Adipocyte (in vitro differentiated cells): ENCODE results near the gene GNL3L.
A peak's percentile ranks its signal among the peaks of the same experiment; 100 is the strongest.
"Not testable (repeated sequence)": the region's sequence is repeated elsewhere in the genome, so short reads cannot be mapped to it uniquely, and the experiment has no call there.

Source experiments
- DNase-seq: peaks from one replicate; pipeline ENCODE4 v3.0.0-alpha.2; 2015; ENCODE audit warnings: low read depth
- H3K27me3 ChIP-seq: replicated peaks from 2 replicates; pipeline ENCODE4 v1.7.0; 2013; ENCODE audit warnings: mild to moderate bottlenecking, low read length, moderate library complexity; ENCODE audit not compliant: control insufficient read depth, insufficient read depth
- H3K36me3 ChIP-seq: 2 replicates; pipeline ENCODE4 v1.7.0; 2013; ENCODE audit warnings: low read length, mild to moderate bottlenecking, moderate library complexity; ENCODE audit not compliant: control insufficient read depth, insufficient read depth, severe bottlenecking
- H3K4me1 ChIP-seq: 2 replicates; pipeline ENCODE4 v1.7.0; 2013; ENCODE audit warnings: mild to moderate bottlenecking, low read length, moderate library complexity; ENCODE audit not compliant: control insufficient read depth, insufficient read depth
- H3K4me3 ChIP-seq: 2 replicates; pipeline ENCODE4 v1.7.0; 2013; ENCODE audit warnings: mild to moderate bottlenecking, low read length, moderate library complexity
- H3K9ac ChIP-seq: 2 replicates; pipeline ENCODE4 v1.7.0; 2013; ENCODE audit warnings: mild to moderate bottlenecking, low read length, moderate library complexity
- H3K9me3 ChIP-seq: 2 replicates; pipeline ENCODE4 v1.7.0; 2013; ENCODE audit warnings: mild to moderate bottlenecking, low read length, moderate library complexity; ENCODE audit not compliant: control insufficient read depth

Gene GNL3L

GRCh38 chrX:54529552-54530356 lies at the start of gene GNL3L:
Gene GNL3L, plus strand, starts transcription at chrX:54530219. Its CDS starts 2,348 bp downstream, at chrX:54532567.
- H3K4me3 ChIP-seq: peak within 1 kb of the TSS; percentile 97
- H3K36me3 ChIP-seq: no peaks in the 10 kb centered on the region
- H3K4me1 ChIP-seq: peaks cover 17% of the 10 kb centered on the region
- no peaks in the 10 kb centered on the region for H3K27me3 ChIP-seq
- peak within 1 kb of the TSS; percentile 97 for H3K9ac ChIP-seq
- DNase-seq: peak; percentile 87
- peaks cover 4% of the 10 kb centered on the region for H3K9me3 ChIP-seq

GRCh38 chrX:54482839-54483593 lies 47.0 kb upstream of the GNL3L start:
- Histone ChIP-seq H3K9me3 (no peaks in the 10 kb centered on the region), H3K4me3 (no peak overlapping the region), H3K4me1 (peaks cover 33% of the 10 kb centered on the region), H3K36me3 (no peaks in the 10 kb centered on the region), H3K9ac (peak overlapping the region; percentile 48), H3K27me3 (peaks cover 13% of the 10 kb centered on the region)
- DNase-seq: no peak

GRCh38 chrX:54483946-54484345 lies 46.1 kb upstream of the GNL3L start:
- H3K27me3 ChIP-seq: peaks cover 8% of the 10 kb centered on the region
- no peak overlapping the region for H3K4me3 ChIP-seq
- no peaks in the 10 kb centered on the region for H3K36me3 ChIP-seq
- peak overlapping the region; percentile 48 for H3K9ac ChIP-seq
- H3K9me3 ChIP-seq: no peaks in the 10 kb centered on the region
- no peak for DNase-seq
- H3K4me1 ChIP-seq: peaks cover 32% of the 10 kb centered on the region

- Histone ChIP-seq H3K9ac (no peak overlapping the region), H3K9me3 (no peaks in the 10 kb centered on the region), H3K4me1 (peaks cover 27% of the 10 kb centered on the region), H3K27me3 (peaks cover 8% of the 10 kb centered on the region), H3K4me3 (no peak overlapping the region), H3K36me3 (no peaks in the 10 kb centered on the region)
- no peak for DNase-seq
Measured at GRCh38 chrX:54484666-54485065, 45.4 kb upstream of the GNL3L start.

GRCh38 chrX:54489819-54490218 lies 40.2 kb upstream of the GNL3L start:
- H3K27me3 ChIP-seq, H3K36me3 ChIP-seq, H3K9me3 ChIP-seq, DNase-seq, H3K4me3 ChIP-seq, H3K9ac ChIP-seq: not testable (repeated sequence)
- H3K4me1 ChIP-seq: peaks cover 29% of the 10 kb centered on the region

GRCh38 chrX:54492340-54492739 lies 37.7 kb upstream of the GNL3L start:
- Histone ChIP-seq H3K4me1 (peaks cover 29% of the 10 kb centered on the region), H3K36me3 (no peaks in the 10 kb centered on the region), H3K27me3 (peaks cover 4% of the 10 kb centered on the region), H3K4me3 (no peak overlapping the region), H3K9ac (peak overlapping the region; percentile 67), H3K9me3 (no peaks in the 10 kb centered on the region)
- DNase-seq: peak; percentile 73

GRCh38 chrX:54494166-54494988 lies 35.6 kb upstream of the GNL3L start:
- DNase-seq: no peak
- H3K27me3 ChIP-seq: peaks cover 4% of the 10 kb centered on the region

GRCh38 chrX:54494989-54495813 lies 34.8 kb upstream of the GNL3L start:
- H3K4me1 ChIP-seq: peaks cover 29% of the 10 kb centered on the region
- H3K4me3 ChIP-seq: peak overlapping the region; percentile 80
- H3K27me3 ChIP-seq: peaks cover 4% of the 10 kb centered on the region
- H3K9ac ChIP-seq: peak overlapping the region; percentile 87
- H3K9me3 ChIP-seq: no peaks in the 10 kb centered on the region
- H3K36me3 ChIP-seq: no peaks in the 10 kb centered on the region
- DNase-seq: peak; percentile 55

More at GRCh38 chrX:54494166-54494988, 35.6 kb upstream of the GNL3L start:
- Histone ChIP-seq H3K4me3 (peak overlapping the region; percentile 80), H3K36me3 (no peaks in the 10 kb centered on the region), H3K9me3 (no peaks in the 10 kb centered on the region), H3K4me1 (peaks cover 29% of the 10 kb centered on the region), H3K9ac (peak overlapping the region; percentile 87)

- Histone ChIP-seq H3K27me3 (peaks cover 8% of the 10 kb centered on the region), H3K36me3 (no peaks in the 10 kb centered on the region), H3K4me3 (peak within 1 kb of the TSS; percentile 80), H3K9ac (peak within 1 kb of the TSS; percentile 87), H3K4me1 (peaks cover 29% of the 10 kb centered on the region), H3K9me3 (no peaks in the 10 kb centered on the region)
- DNase-seq: peak; percentile 74
Measured at GRCh38 chrX:54495814-54496516, 34.1 kb upstream of the GNL3L start, which contains the start of gene FGD1. Gene FGD1, minus strand, starts transcription at chrX:54496234. Its CDS starts 802 bp downstream, at chrX:54495432.

- Histone ChIP-seq H3K4me3 (peak overlapping the region; percentile 80), H3K9me3 (no peaks in the 10 kb centered on the region), H3K4me1 (peaks cover 29% of the 10 kb centered on the region), H3K9ac (peak overlapping the region; percentile 43), H3K36me3 (no peaks in the 10 kb centered on the region), H3K27me3 (peaks cover 8% of the 10 kb centered on the region)
- no peak for DNase-seq
Measured at GRCh38 chrX:54496517-54496852, 33.5 kb upstream of the GNL3L start.
